Chondrocyte (in vitro differentiated cells): Measurements from ENCODE around the gene GTF3A. TPM values are rescaled to one million over a fixed set of nuclear protein-coding genes. Genes with fewer than 3 reads are reported as not detected.
A peak's percentile ranks its signal among the peaks of the same experiment; 100 is the strongest.
"Not testable (repeated sequence)": the region's sequence is repeated elsewhere in the genome, so short reads cannot be mapped to it uniquely, and the experiment has no call there.

Source experiments
- DNase-seq: peaks from one replicate; pipeline ENCODE4 v3.0.0; 2021; ENCODE audit warnings: mixed read lengths, low spot score
- H3K27ac Mint-ChIP-seq: one replicate; pipeline ENCODE4 v1.8.0; 2021; ENCODE audit warnings: mild to moderate bottlenecking, moderate library complexity, mixed read lengths; ENCODE audit not compliant: unreplicated experiment
- H3K27me3 Mint-ChIP-seq: 2 replicates; pipeline ENCODE4 v1.8.0; 2021; ENCODE audit warnings: low read depth, mixed read lengths
- H3K36me3 Mint-ChIP-seq: 2 replicates; pipeline ENCODE4 v1.8.0; 2021; ENCODE audit warnings: low read depth, mixed read lengths
- H3K4me1 Mint-ChIP-seq: 2 replicates; pipeline ENCODE4 v1.8.0; 2021; ENCODE audit warnings: low read depth, mild to moderate bottlenecking, mixed read lengths
- H3K4me3 Mint-ChIP-seq: one replicate; pipeline ENCODE4 v1.8.0; 2021; ENCODE audit warnings: mild to moderate bottlenecking, moderate library complexity, mixed read lengths; ENCODE audit not compliant: unreplicated experiment
- H3K9me3 Mint-ChIP-seq: 2 replicates; pipeline ENCODE4 v1.8.0; 2021; ENCODE audit warnings: low read depth, mixed read lengths
- total RNA-seq: library from RNA; stranded (reverse); gene quantifications from 3 replicates; pipeline ENCODE4 v1.2.1, GENCODE V29; 2021
- TF ChIP-seq, protein P1 (sequence below): fragments of 200-600 bp; sonication (generic); IDR thresholded peaks from 2 replicates; pipeline ENCODE4 v1.5.0; 2021; ENCODE audit warnings: antibody characterized with exemption, mild to moderate bottlenecking, moderate library complexity

Gene GTF3A
- total RNA-seq, 1 donor from 2014 or later, result 74.7 TPM

DNA sequence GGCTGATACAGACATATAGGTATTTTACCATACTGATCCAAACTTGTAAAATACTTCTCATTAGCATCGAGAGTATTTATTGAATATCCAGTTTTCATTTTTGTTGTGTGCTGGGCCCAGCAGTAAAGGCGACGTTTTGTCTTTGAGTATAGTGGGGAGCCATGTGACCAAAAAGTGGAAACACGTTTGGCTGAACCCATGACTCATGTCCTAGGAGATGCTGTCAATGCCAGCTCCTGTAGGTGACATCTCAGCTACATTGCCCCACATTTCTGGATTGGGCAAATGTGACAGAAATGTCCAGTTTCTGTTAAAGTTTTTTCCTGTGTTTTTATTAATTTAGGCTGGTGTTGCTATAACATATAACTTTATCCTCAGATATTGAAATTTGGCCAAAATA is 26.1 kb upstream of the GTF3A start:
- H3K9me3 Mint-ChIP-seq, result no peaks in the 10 kb centered on the region
- TF ChIP-seq, protein P1, sequence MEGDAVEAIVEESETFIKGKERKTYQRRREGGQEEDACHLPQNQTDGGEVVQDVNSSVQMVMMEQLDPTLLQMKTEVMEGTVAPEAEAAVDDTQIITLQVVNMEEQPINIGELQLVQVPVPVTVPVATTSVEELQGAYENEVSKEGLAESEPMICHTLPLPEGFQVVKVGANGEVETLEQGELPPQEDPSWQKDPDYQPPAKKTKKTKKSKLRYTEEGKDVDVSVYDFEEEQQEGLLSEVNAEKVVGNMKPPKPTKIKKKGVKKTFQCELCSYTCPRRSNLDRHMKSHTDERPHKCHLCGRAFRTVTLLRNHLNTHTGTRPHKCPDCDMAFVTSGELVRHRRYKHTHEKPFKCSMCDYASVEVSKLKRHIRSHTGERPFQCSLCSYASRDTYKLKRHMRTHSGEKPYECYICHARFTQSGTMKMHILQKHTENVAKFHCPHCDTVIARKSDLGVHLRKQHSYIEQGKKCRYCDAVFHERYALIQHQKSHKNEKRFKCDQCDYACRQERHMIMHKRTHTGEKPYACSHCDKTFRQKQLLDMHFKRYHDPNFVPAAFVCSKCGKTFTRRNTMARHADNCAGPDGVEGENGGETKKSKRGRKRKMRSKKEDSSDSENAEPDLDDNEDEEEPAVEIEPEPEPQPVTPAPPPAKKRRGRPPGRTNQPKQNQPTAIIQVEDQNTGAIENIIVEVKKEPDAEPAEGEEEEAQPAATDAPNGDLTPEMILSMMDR, result no peak
- H3K36me3 Mint-ChIP-seq, result no peaks in the 10 kb centered on the region
- no peak overlapping the region for H3K4me3 Mint-ChIP-seq
- peaks cover 8% of the 10 kb centered on the region for H3K4me1 Mint-ChIP-seq
- H3K27ac Mint-ChIP-seq, result no peak overlapping the region
- DNase-seq, result no peak
- peaks cover 19% of the 10 kb centered on the region for H3K27me3 Mint-ChIP-seq

DNA sequence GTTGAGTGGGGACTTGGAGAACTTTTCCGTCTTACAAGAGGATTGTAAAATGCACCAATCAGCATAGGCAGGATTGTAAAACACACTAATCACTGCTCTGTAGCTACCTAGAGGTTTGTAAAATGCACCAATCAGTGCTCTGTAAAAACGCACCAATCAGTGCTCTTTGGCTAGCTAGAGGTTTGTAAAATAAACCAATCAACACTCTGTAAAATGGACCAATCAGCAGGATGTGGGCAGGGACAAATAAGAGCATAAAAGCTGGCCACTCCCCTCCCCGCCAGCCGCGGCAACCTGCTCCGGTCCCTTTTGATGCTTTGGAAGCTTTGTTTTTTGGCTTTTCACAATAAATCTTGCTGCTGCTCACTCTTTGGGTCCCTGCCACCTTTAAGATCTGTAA is 24.0 kb upstream of the GTF3A start:
- H3K4me1 Mint-ChIP-seq, result peaks cover 15% of the 10 kb centered on the region

DNA sequence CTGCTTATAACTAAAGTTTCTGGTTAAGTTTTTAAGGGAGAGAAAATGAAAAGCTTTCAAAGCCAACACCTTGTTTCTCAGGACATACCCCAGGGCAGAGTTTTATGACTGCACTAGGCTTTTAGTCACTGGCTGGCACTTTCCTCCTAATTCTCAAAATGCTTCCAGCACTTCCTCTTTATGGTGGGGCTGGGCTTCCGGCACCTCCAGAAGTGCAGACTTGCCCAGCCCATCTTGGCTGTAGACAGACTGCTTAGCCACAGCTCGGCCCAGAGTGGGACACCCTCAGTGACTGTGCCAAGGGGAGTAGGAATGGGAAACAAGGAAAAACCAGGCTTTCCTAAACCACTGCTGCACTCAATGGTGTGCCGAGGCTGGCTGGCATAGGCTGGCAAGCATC is 23.2 kb upstream of the GTF3A start:
- peaks cover 15% of the 10 kb centered on the region for H3K4me1 Mint-ChIP-seq
- H3K4me3 Mint-ChIP-seq, result no peak overlapping the region
- H3K27ac Mint-ChIP-seq, result no peak overlapping the region
- no peaks in the 10 kb centered on the region for H3K9me3 Mint-ChIP-seq
- TF ChIP-seq, protein P1, result no peak
- peaks cover 4% of the 10 kb centered on the region for H3K27me3 Mint-ChIP-seq
- no peaks in the 10 kb centered on the region for H3K36me3 Mint-ChIP-seq
- DNase-seq, result no peak

More for the DNA sequence above, 24.0 kb upstream of the GTF3A start:
- not testable (repeated sequence) for H3K9me3 Mint-ChIP-seq, H3K27ac Mint-ChIP-seq, H3K27me3 Mint-ChIP-seq, H3K36me3 Mint-ChIP-seq, H3K4me3 Mint-ChIP-seq, DNase-seq

DNA sequence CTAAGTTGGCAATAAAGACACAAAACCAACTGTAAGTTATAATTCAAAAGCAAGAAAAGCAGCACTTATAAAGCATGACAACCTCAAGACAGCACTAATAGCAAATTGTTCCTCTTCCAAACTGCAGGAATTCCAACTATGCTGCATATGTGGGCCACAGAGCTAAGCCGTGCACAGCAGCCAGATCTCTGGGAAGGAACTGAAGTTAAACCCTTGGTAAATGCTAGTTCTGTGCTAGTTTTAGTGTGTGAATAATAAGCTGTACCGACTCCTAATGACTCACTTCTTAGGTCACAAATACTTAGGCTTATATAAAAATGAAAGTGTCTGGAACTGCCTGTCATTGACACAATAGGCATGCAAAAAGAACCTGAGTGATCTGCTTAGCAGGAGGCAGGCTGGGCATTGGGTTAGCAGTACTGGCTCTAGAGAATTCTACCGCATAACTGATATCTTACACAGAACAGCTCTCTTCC is 21.2 kb upstream of the GTF3A start:
- peaks cover 10% of the 10 kb centered on the region for H3K27me3 Mint-ChIP-seq
- H3K36me3 Mint-ChIP-seq, result no peaks in the 10 kb centered on the region
- peaks cover 15% of the 10 kb centered on the region for H3K4me1 Mint-ChIP-seq
- H3K27ac Mint-ChIP-seq, result peak overlapping the region; percentile 15
- TF ChIP-seq, protein P1, result no peak
- no peak for DNase-seq
- H3K4me3 Mint-ChIP-seq, result no peak overlapping the region
- no peaks in the 10 kb centered on the region for H3K9me3 Mint-ChIP-seq

DNA sequence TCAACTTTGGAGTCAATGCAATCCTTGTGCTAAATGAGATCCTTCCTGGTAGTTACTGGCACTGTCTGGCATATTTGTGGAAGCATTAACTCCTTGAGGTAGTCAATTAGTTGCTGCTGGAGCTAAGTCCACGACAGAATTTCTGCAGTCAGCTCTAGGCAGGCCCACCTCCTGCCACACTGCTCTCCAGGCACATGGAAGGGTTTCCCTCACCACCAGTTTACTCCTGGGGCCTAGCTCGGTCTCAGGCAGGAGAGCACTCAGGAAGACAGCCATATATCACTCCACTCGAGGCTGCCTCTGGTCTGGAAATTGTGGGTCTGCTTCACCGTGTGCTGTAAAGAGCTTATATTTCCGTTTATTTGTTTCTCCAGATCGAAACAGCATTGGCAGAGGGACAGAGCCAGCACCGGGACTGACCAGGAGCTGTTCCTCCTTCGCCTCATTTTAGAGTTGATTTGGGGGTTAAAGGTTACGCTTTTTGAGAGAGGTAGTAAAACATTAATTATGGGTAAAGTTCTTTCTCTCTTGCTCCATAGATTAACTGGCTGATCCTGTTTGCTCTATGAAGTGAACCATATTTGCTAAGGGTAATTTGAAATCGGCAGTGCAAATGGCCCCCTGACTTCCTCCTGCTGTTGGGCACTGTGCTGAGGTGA is 20.6 kb upstream of the GTF3A start:
- TF ChIP-seq, protein P1, result no peak
- no peak overlapping the region for H3K4me3 Mint-ChIP-seq
- H3K4me1 Mint-ChIP-seq, result peaks cover 15% of the 10 kb centered on the region

DNA sequence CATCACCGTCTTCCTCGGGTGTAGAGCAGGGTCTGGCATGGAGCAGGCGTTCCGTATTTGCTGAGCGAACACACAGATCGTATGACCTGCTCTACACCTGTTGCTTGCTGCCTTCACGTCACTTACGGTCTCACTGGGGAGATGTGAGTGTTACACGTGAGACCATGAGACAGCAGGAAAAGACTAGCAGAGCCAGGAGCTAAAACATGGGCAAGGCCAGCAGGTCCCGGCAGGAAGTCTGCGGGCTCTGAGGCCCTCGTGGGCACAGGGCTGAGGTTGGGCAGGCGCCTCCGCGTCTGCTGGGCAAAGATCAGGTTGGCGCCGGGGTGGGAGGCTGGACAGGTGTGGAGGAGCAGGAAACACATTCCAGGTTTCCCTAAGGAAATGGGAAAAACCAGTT is 19.7 kb upstream of the GTF3A start:
- no peaks in the 10 kb centered on the region for H3K36me3 Mint-ChIP-seq
- no peak for DNase-seq
- TF ChIP-seq, protein P1, result no peak
- H3K4me3 Mint-ChIP-seq, result no peak overlapping the region
- peaks cover 3% of the 10 kb centered on the region for H3K9me3 Mint-ChIP-seq
- peaks cover 11% of the 10 kb centered on the region for H3K27me3 Mint-ChIP-seq
- no peak overlapping the region for H3K27ac Mint-ChIP-seq
- peaks cover 15% of the 10 kb centered on the region for H3K4me1 Mint-ChIP-seq

More for the DNA sequence above, 20.6 kb upstream of the GTF3A start:
- Mint-ChIP-seq H3K9me3 (no peaks in the 10 kb centered on the region), H3K36me3 (no peaks in the 10 kb centered on the region), H3K27ac (peak overlapping the region; percentile 15), H3K27me3 (peaks cover 11% of the 10 kb centered on the region)
- DNase-seq, result no peak
